MM.1S (cell line): Measurements from ENCODE around the gene TIMP2.

ENCODE experiments used
- DNase-seq: peaks from one replicate; pipeline ENCODE4 v3.0.0-alpha.2; 2015
- H2AFZ ChIP-seq: fragments of 300-600 bp; sonication (generic); 2 replicates; pipeline ENCODE4 v1.6.0; 2016; ENCODE audit warnings: antibody characterized with exemption, low read length
- H3F3A ChIP-seq: fragments of 300-600 bp; sonication (generic); 2 replicates; pipeline ENCODE4 v1.6.1; 2016; ENCODE audit warnings: mild to moderate bottlenecking, antibody characterized with exemption, low read length, moderate library complexity, mixed read lengths; ENCODE audit not compliant: insufficient read depth
- H3K27ac ChIP-seq: fragments of 300-600 bp; sonication (generic); 2 replicates; pipeline ENCODE4 v1.5.1; 2016; ENCODE audit warnings: mild to moderate bottlenecking, low read length
- H3K27me3 ChIP-seq: fragments of 300-600 bp; sonication (generic); replicated peaks from 2 replicates; pipeline ENCODE4 v1.6.0; 2016; ENCODE audit warnings: low read length; ENCODE audit not compliant: insufficient read depth
- H3K36me3 ChIP-seq: fragments of 300-600 bp; sonication (generic); replicated peaks from 2 replicates; pipeline ENCODE4 v1.6.1; 2016; ENCODE audit warnings: mild to moderate bottlenecking, low read length, mixed read lengths; ENCODE audit not compliant: insufficient read depth
- H3K4me1 ChIP-seq: fragments of 300-600 bp; sonication (generic); 2 replicates; pipeline ENCODE4 v1.6.1; 2016; ENCODE audit warnings: low read length, mixed read lengths
- H3K4me2 ChIP-seq: fragments of 300-600 bp; sonication (generic); 2 replicates; pipeline ENCODE4 v1.6.0; 2016; ENCODE audit warnings: low read depth, low read length
- H3K4me3 ChIP-seq: fragments of 300-600 bp; sonication (generic); 2 replicates; pipeline ENCODE4 v1.5.1; 2016; ENCODE audit warnings: low read length, mixed read lengths
- H3K79me2 ChIP-seq: fragments of 300-600 bp; sonication (generic); 2 replicates; pipeline ENCODE4 v1.6.1; 2016; ENCODE audit warnings: mixed run types, low read length, mixed read lengths
- H3K9ac ChIP-seq: fragments of 300-600 bp; sonication (generic); 2 replicates; pipeline ENCODE4 v1.6.1; 2016; ENCODE audit warnings: low read length, mixed read lengths
- H3K9me2 ChIP-seq: fragments of 300-600 bp; sonication (generic); replicated peaks from 2 replicates; pipeline ENCODE4 v1.6.1; 2016; ENCODE audit warnings: mild to moderate bottlenecking, low read length, mixed read lengths; ENCODE audit not compliant: insufficient read depth
- H3K9me3 ChIP-seq: fragments of 300-600 bp; sonication (generic); replicated peaks from 2 replicates; pipeline ENCODE4 v1.6.1; 2016; ENCODE audit warnings: mild to moderate bottlenecking, low read length, mixed read lengths; ENCODE audit not compliant: insufficient read depth
- H4K20me1 ChIP-seq: fragments of 300-600 bp; sonication (generic); 2 replicates; pipeline ENCODE4 v1.6.1; 2016; ENCODE audit warnings: mild to moderate bottlenecking, low read length, moderate library complexity, mixed read lengths; ENCODE audit not compliant: insufficient read depth
- EZH2 ChIP-seq: fragments of 300-600 bp; sonication (generic); optimal IDR thresholded peaks from 2 replicates; pipeline ENCODE3; 2017; ENCODE audit warnings: low read depth, mild to moderate bottlenecking, antibody characterized with exemption, low read length, mixed read lengths
- EZH2phosphoT487 ChIP-seq: fragments of 300-600 bp; sonication (generic); IDR thresholded peaks from 2 replicates; pipeline ENCODE4 v1.6.1; 2018; ENCODE audit warnings: antibody characterized with exemption, low read length
- TF ChIP-seq, protein P1 (sequence below): fragments of 300-600 bp; sonication (generic); IDR thresholded peaks from 2 replicates; pipeline ENCODE4 v1.5.1; 2016; ENCODE audit warnings: antibody characterized with exemption, low read length, mixed read lengths

Gene TIMP2

DNA sequence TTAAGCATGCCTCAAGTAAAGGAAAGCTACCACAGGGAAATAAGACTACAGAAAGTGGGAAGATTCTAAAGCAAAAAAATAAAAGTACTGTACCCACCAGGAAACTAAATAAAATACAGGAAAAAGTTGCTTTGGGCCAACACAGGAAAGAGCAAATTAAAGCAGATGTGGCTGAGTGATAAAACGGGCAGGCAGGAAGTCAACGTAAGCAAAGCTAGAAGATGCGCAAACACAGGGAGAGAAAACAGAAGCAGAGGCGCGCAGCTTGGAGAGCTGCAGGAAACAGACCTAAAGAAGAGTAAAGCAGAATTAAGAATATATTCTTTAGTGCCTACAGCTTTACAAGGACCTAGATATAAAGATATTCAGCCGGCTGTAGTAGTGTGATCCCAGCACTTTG is 106.3 kb downstream of the TIMP2 start:
- Histone ChIP-seq H4K20me1 (no peaks in the 10 kb centered on the region), H3F3A (peaks cover 29% of the 10 kb centered on the region), H3K9ac (no peak overlapping the region), H3K9me2 (no peaks in the 10 kb centered on the region), H3K27ac (peak overlapping the region; percentile 96; the same call in 1 of the 2 replicates), H3K4me2 (no peak overlapping the region), H3K4me3 (no peak overlapping the region), H3K79me2 (peaks cover 64% of the 10 kb centered on the region), H3K9me3 (no peaks in the 10 kb centered on the region), H3K27me3 (no peaks in the 10 kb centered on the region), H3K4me1 (peaks cover 26% of the 10 kb centered on the region), H3K36me3 (peaks cover 33% of the 10 kb centered on the region), H2AFZ (no peak overlapping the region)
- no peak for TF ChIP-seq EZH2phosphoT487
- TF ChIP-seq, protein P1, sequence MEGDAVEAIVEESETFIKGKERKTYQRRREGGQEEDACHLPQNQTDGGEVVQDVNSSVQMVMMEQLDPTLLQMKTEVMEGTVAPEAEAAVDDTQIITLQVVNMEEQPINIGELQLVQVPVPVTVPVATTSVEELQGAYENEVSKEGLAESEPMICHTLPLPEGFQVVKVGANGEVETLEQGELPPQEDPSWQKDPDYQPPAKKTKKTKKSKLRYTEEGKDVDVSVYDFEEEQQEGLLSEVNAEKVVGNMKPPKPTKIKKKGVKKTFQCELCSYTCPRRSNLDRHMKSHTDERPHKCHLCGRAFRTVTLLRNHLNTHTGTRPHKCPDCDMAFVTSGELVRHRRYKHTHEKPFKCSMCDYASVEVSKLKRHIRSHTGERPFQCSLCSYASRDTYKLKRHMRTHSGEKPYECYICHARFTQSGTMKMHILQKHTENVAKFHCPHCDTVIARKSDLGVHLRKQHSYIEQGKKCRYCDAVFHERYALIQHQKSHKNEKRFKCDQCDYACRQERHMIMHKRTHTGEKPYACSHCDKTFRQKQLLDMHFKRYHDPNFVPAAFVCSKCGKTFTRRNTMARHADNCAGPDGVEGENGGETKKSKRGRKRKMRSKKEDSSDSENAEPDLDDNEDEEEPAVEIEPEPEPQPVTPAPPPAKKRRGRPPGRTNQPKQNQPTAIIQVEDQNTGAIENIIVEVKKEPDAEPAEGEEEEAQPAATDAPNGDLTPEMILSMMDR = no peak
- TF ChIP-seq EZH2 = no peak
- no peak for DNase-seq

DNA sequence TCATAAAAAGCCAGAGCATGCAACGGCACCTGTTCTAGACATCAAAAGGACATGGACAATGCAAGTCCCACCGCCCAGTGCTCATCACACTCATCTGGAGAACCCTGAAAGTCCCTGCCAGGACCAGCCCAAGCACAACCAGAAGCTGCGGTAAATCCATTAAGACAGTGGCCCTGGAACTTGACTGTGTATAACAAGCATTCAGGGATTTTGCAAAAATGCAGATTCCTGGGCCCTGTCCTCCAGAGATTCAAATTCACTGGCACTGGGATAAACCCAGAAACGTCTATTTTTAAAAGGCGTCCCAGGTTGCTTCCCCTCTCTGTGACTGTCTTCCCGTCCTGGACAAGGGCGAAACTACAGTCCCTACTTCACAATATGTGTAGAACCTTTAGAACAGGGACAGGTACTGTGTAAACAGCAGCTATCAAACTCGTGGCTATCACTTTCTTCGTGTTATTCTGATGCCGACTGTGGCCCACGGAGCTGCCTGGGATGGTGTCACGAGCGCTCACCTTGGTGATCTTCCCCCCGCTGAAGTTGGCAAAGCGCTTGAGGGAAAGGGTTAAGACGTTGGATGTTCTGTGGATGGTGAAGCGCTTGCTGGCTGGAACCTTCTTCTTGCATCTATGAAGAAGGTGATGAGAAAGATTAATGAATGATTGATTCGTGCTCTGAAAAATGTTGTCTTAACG is 106.9 kb downstream of the TIMP2 start:
- no peak for DNase-seq
- H3K9me2 ChIP-seq = no peaks in the 10 kb centered on the region
- H2AFZ ChIP-seq = no peak overlapping the region
- H3K27me3 ChIP-seq = no peaks in the 10 kb centered on the region
- H3K4me2 ChIP-seq = peak overlapping the region; percentile 25; the same call in 1 of the 2 replicates
- peak overlapping the region; percentile 96 for H3K27ac ChIP-seq
- peak overlapping the region; percentile 75 for H3K9ac ChIP-seq
- peaks cover 64% of the 10 kb centered on the region for H3K79me2 ChIP-seq
- H3K9me3 ChIP-seq = no peaks in the 10 kb centered on the region
- H3K4me3 ChIP-seq = no peak overlapping the region
- H3K4me1 ChIP-seq = peaks cover 26% of the 10 kb centered on the region
- H3F3A ChIP-seq = peaks cover 29% of the 10 kb centered on the region
- H3K36me3 ChIP-seq = peaks cover 39% of the 10 kb centered on the region
- H4K20me1 ChIP-seq = no peaks in the 10 kb centered on the region
- TF ChIP-seq, protein P1 = no peak
- TF ChIP-seq EZH2phosphoT487 = no peak
- no peak for TF ChIP-seq EZH2

GRCh38 chr17:78817123-78817522 is 108.1 kb downstream of the TIMP2 start:
- TF ChIP-seq, protein P1 = peak; percentile 17; the same call in 1 of the 2 replicates
- TF ChIP-seq EZH2 (no peak), EZH2phosphoT487 (no peak)
- no peak overlapping the region for H2AFZ ChIP-seq
- peaks cover 56% of the 10 kb centered on the region for H3K79me2 ChIP-seq
- H3K4me3 ChIP-seq = no peak overlapping the region
- peak overlapping the region; percentile 75 for H3K9ac ChIP-seq
- H3F3A ChIP-seq = peaks cover 29% of the 10 kb centered on the region
- peak overlapping the region; percentile 96 for H3K27ac ChIP-seq
- peaks cover 26% of the 10 kb centered on the region for H3K4me1 ChIP-seq
- no peaks in the 10 kb centered on the region for H3K9me2 ChIP-seq
- no peaks in the 10 kb centered on the region for H3K27me3 ChIP-seq
- H3K9me3 ChIP-seq = no peaks in the 10 kb centered on the region
- peaks cover 47% of the 10 kb centered on the region for H3K36me3 ChIP-seq
- peak; percentile 98 for DNase-seq
- H3K4me2 ChIP-seq = peak overlapping the region; percentile 25; the same call in 1 of the 2 replicates
- H4K20me1 ChIP-seq = no peaks in the 10 kb centered on the region
